ENCODE results near the gene PAX6.

GRCh38 chr11:31820438-31820818 lies 9.3 kb upstream of the PAX6 start:
- TF ChIP-seq CTCF (conservative IDR thresholded peaks at IDR 0.05; ENCODE audit: low read depth, low read length) (no peak), EZH2 (IDR thresholded peaks at IDR 0.05; ENCODE audit: low read length, unreplicated experiment) (no peak)
